G401.6 (cell line): ENCODE measurements around the gene PTGDR.

Experiments
- FAIRE-seq: peaks from 2 replicates; lab custom pipeline; 2012; peaks lifted over from hg19 to GRCh38; lab: Jason Lieb, UNC

Gene PTGDR

GRCh38 chr14:52267501-52268278 is at the start of gene PTGDR:
TSS of gene PTGDR (plus strand) at chr14:52267698. CDS start at chr14:52267815, 117 bp downstream.
- FAIRE-seq: no peak

- FAIRE-seq: no peak
Measured at GRCh38 chr14:52219488-52220084, 47.9 kb upstream of the PTGDR start.

GRCh38 chr14:52220924-52221811 is 46.3 kb upstream of the PTGDR start:
- FAIRE-seq: no peak

GRCh38 chr14:52222901-52223300 is 44.6 kb upstream of the PTGDR start:
- FAIRE-seq: no peak

GRCh38 chr14:52227619-52228222 is 39.8 kb upstream of the PTGDR start:
- FAIRE-seq: no peak

GRCh38 chr14:52233693-52234092 is 33.8 kb upstream of the PTGDR start:
- no peak for FAIRE-seq

GRCh38 chr14:52235434-52235833 is 32.1 kb upstream of the PTGDR start:
- no peak for FAIRE-seq

GRCh38 chr14:52235866-52236510 is 31.5 kb upstream of the PTGDR start:
- FAIRE-seq: no peak

GRCh38 chr14:52238682-52239081 is 28.8 kb upstream of the PTGDR start:
- no peak for FAIRE-seq

GRCh38 chr14:52240623-52241022 is 26.9 kb upstream of the PTGDR start:
- FAIRE-seq: no peak

GRCh38 chr14:52241087-52241793 is 26.3 kb upstream of the PTGDR start:
- no peak for FAIRE-seq

GRCh38 chr14:52244328-52244727 is 23.2 kb upstream of the PTGDR start:
- no peak for FAIRE-seq

- FAIRE-seq: no peak
Measured at GRCh38 chr14:52244997-52245396, 22.5 kb upstream of the PTGDR start.

GRCh38 chr14:52248057-52248456 is 19.4 kb upstream of the PTGDR start:
- no peak for FAIRE-seq

GRCh38 chr14:52251724-52252123 is 15.8 kb upstream of the PTGDR start:
- FAIRE-seq: no peak

- no peak for FAIRE-seq
Measured at GRCh38 chr14:52253503-52253902, 14.0 kb upstream of the PTGDR start.

GRCh38 chr14:52254086-52254485 is 13.4 kb upstream of the PTGDR start:
- no peak for FAIRE-seq

GRCh38 chr14:52258783-52259182 is 8.7 kb upstream of the PTGDR start:
- no peak for FAIRE-seq

- no peak for FAIRE-seq
Measured at GRCh38 chr14:52259434-52259833, 8.1 kb upstream of the PTGDR start.

- FAIRE-seq: no peak
Measured at GRCh38 chr14:52262600-52262999, 4.9 kb upstream of the PTGDR start.

- FAIRE-seq: no peak
Measured at GRCh38 chr14:52263190-52263589, 4.3 kb upstream of the PTGDR start.
